Measurements from ENCODE around the gene GGCX. TPM values are rescaled to one million over a fixed set of nuclear protein-coding genes. Genes with fewer than 3 reads are reported as not detected.
A peak's percentile ranks its signal among the peaks of the same experiment; 100 is the strongest.

Gene GGCX
- total RNA-seq, 1 donor from 2014 or later = 58.2 TPM

DNA sequence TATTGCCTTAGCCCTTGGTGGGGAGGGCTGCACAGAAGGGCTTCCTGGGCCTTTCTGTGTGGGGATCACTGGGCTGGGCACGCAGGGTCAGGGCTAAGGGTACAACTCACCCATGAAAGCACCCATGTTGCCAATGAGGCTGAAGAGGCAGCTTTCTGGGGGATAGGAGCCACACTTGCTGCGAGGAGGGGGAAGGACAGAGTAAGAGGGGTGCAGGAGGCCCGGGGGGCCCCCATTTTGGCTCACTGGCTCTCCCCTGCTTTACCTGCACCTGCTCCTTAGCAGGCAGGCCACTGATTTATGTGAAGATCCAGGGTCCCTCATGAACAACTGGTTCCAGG lies 38.9 kb upstream of the GGCX start:
- no peaks in the 10 kb centered on the region for H3K9me3 Mint-ChIP-seq
- TF ChIP-seq CTCF (IDR thresholded peaks at IDR 0.05; ENCODE audit: unreplicated experiment) = no peak
- DNase-seq (ENCODE audit: low spot score in 2 of 2, unreplicated experiment in 2 of 2) = no peak

GRCh38 chr2:85599468-85600234 lies 38.4 kb upstream of the GGCX start:
- no peaks in the 10 kb centered on the region for H3K36me3 Mint-ChIP-seq
- H3K9me3 Mint-ChIP-seq = no peaks in the 10 kb centered on the region
- H3K4me1 Mint-ChIP-seq = peaks cover 29% of the 10 kb centered on the region
- no peak for DNase-seq (ENCODE audit: low spot score in 2 of 2, unreplicated experiment in 2 of 2)
- H3K4me3 Mint-ChIP-seq = no peak overlapping the region
- no peak for TF ChIP-seq CTCF (IDR thresholded peaks at IDR 0.05; ENCODE audit: unreplicated experiment)
- no peak overlapping the region for H3K27ac Mint-ChIP-seq
- H3K27me3 Mint-ChIP-seq (ENCODE audit: low read depth) = no peaks in the 10 kb centered on the region

More for the DNA sequence above, 38.9 kb upstream of the GGCX start:
- H3K4me3 Mint-ChIP-seq = no peak overlapping the region
- peaks cover 32% of the 10 kb centered on the region for H3K4me1 Mint-ChIP-seq
- no peak overlapping the region for H3K27ac Mint-ChIP-seq
- H3K27me3 Mint-ChIP-seq (ENCODE audit: low read depth) = no peaks in the 10 kb centered on the region
- H3K36me3 Mint-ChIP-seq = no peaks in the 10 kb centered on the region

DNA sequence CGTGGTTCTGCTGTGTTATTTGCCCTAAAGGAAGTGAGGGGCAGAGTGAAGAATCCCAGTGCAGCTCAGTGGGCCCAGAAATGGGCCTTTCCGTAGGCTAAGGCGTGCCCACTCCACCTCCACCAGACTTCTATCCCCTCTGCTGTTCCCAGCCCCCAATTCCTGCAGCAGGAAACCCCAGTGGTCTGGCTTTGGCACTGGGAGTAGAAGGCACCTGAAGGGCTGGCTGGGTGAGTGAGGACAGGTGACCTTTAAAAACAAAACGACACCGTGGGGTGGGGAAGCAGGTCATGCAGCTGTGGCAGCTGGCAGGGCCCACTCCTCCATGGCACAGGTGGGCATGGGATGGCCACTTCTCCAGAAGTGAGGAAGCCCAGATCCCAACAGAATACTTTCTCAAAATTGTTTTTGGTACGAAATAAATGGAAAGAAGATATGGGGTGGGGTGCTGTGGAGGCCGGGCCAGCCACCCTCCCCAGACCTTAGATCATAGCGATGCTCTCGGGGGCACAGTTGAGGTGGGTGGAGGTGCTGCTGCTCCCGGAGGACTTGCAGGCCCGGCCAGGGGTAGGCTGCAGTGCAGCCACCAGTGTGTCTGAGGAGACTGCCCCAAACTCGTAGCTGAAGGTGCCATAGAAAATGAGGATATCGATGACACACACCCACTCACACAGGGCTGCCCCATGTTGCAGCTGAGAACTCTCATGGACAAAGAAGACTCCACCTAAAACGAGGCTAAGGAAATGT lies 37.5 kb upstream of the GGCX start:
- Mint-ChIP-seq H3K27ac (no peak overlapping the region), H3K27me3 (ENCODE audit: low read depth) (no peaks in the 10 kb centered on the region), H3K36me3 (no peaks in the 10 kb centered on the region), H3K9me3 (no peaks in the 10 kb centered on the region), H3K4me3 (no peak overlapping the region), H3K4me1 (peaks cover 29% of the 10 kb centered on the region)
- DNase-seq (ENCODE audit: low spot score in 2 of 2, unreplicated experiment in 2 of 2) = no peak
- no peak for TF ChIP-seq CTCF (IDR thresholded peaks at IDR 0.05; ENCODE audit: unreplicated experiment)

- TF ChIP-seq CTCF (IDR thresholded peaks at IDR 0.05; ENCODE audit: unreplicated experiment) = no peak
- Mint-ChIP-seq H3K27ac (no peak overlapping the region), H3K9me3 (no peaks in the 10 kb centered on the region), H3K36me3 (no peaks in the 10 kb centered on the region), H3K4me1 (peaks cover 24% of the 10 kb centered on the region), H3K4me3 (peak overlapping the region; percentile 96), H3K27me3 (ENCODE audit: low read depth) (no peaks in the 10 kb centered on the region)
- no peak for DNase-seq (ENCODE audit: low spot score in 2 of 2, unreplicated experiment in 2 of 2)
These were observed 35.9 kb upstream of the GGCX start for GRCh38 chr2:85597241-85597640.

DNA sequence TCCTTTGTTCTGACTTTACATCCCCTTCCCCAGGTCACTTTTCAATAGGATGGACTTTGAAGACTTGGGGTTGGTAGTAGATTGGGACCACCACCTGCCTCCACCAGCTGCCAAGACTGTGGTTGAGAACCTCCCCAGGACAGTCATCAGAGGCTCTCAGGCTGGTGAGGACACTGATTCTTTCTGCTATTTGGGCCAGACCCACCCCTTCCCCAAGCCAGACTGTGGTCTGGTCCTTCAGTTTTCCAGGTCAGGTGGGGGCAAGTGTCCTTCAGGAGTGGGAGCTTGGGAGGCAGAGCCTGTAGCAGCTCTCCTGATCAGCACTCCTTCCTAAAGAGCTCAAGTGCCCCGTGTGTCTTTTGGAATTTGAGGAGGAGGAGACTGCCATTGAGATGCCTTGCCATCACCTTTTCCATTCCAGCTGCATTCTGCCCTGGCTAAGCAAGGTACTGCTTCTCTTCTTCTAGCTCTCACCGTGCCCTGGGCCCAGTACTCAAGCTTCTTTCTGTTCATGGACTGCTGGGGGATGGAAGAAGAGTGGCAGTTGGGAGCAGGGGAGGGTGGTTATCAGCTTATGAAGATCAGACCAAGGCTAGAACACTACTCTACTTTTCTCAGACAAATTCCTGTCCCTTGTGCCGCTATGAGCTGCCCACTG lies 35.3 kb upstream of the GGCX start:
- H3K36me3 Mint-ChIP-seq = no peaks in the 10 kb centered on the region
- H3K27me3 Mint-ChIP-seq (ENCODE audit: low read depth) = no peaks in the 10 kb centered on the region
- H3K4me1 Mint-ChIP-seq = peaks cover 22% of the 10 kb centered on the region
- no peaks in the 10 kb centered on the region for H3K9me3 Mint-ChIP-seq
- peak overlapping the region; percentile 96 for H3K4me3 Mint-ChIP-seq
- DNase-seq (ENCODE audit: low spot score in 2 of 2, unreplicated experiment in 2 of 2) = no peak
- H3K27ac Mint-ChIP-seq = no peak overlapping the region
- no peak for TF ChIP-seq CTCF (IDR thresholded peaks at IDR 0.05; ENCODE audit: unreplicated experiment)

Measured in mesothelial cell of epicardium (in vitro differentiated cells).